ENCODE results near the gene DCTN4. TPM values are rescaled to one million over a fixed set of nuclear protein-coding genes. Genes with fewer than 3 reads are reported as not detected.

Gene DCTN4
- total RNA-seq, 1 experiment from 2014 or later = 43.9 TPM

DNA sequence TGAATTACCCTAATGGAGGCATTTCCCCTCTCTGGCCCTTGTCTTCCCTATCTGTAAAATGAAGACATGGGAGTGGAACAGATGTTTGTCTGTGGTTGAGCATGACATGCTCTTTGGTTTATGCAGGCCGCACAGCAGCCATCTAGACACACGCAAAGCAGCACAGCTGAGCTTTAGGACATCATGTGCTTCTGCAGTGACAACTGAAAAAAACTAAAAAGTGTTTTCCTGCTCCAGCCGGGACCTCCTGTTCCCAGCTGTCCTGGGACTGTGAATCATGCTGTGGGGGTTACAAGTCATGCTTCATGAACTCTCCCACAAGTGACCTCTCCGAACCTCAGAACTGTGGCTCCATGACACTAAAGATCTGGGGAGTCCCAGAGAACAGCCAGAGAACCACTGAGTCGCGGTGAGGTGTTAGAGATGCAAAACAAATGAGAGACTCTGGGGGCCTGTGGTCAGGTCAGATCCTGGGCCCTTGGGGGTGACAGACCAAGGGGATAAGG lies 21.4 kb upstream of the DCTN4 start (continued):
- TF ChIP-seq, protein P1, sequence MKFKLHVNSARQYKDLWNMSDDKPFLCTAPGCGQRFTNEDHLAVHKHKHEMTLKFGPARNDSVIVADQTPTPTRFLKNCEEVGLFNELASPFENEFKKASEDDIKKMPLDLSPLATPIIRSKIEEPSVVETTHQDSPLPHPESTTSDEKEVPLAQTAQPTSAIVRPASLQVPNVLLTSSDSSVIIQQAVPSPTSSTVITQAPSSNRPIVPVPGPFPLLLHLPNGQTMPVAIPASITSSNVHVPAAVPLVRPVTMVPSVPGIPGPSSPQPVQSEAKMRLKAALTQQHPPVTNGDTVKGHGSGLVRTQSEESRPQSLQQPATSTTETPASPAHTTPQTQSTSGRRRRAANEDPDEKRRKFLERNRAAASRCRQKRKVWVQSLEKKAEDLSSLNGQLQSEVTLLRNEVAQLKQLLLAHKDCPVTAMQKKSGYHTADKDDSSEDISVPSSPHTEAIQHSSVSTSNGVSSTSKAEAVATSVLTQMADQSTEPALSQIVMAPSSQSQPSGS (CRISPR knock-in tag; IDR thresholded peaks at IDR 0.05; ENCODE audit: borderline replicate concordance, low read depth) = no peak
- TF ChIP-seq, protein P2, sequence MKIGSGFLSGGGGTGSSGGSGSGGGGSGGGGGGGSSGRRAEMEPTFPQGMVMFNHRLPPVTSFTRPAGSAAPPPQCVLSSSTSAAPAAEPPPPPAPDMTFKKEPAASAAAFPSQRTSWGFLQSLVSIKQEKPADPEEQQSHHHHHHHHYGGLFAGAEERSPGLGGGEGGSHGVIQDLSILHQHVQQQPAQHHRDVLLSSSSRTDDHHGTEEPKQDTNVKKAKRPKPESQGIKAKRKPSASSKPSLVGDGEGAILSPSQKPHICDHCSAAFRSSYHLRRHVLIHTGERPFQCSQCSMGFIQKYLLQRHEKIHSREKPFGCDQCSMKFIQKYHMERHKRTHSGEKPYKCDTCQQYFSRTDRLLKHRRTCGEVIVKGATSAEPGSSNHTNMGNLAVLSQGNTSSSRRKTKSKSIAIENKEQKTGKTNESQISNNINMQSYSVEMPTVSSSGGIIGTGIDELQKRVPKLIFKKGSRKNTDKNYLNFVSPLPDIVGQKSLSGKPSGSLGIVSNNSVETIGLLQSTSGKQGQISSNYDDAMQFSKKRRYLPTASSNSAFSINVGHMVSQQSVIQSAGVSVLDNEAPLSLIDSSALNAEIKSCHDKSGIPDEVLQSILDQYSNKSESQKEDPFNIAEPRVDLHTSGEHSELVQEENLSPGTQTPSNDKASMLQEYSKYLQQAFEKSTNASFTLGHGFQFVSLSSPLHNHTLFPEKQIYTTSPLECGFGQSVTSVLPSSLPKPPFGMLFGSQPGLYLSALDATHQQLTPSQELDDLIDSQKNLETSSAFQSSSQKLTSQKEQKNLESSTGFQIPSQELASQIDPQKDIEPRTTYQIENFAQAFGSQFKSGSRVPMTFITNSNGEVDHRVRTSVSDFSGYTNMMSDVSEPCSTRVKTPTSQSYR (CRISPR knock-in tag; IDR thresholded peaks at IDR 0.05) = no peak
- TF ChIP-seq FOXP1 (CRISPR knock-in tag; IDR thresholded peaks at IDR 0.05; ENCODE audit: borderline replicate concordance) = no peak

DNA sequence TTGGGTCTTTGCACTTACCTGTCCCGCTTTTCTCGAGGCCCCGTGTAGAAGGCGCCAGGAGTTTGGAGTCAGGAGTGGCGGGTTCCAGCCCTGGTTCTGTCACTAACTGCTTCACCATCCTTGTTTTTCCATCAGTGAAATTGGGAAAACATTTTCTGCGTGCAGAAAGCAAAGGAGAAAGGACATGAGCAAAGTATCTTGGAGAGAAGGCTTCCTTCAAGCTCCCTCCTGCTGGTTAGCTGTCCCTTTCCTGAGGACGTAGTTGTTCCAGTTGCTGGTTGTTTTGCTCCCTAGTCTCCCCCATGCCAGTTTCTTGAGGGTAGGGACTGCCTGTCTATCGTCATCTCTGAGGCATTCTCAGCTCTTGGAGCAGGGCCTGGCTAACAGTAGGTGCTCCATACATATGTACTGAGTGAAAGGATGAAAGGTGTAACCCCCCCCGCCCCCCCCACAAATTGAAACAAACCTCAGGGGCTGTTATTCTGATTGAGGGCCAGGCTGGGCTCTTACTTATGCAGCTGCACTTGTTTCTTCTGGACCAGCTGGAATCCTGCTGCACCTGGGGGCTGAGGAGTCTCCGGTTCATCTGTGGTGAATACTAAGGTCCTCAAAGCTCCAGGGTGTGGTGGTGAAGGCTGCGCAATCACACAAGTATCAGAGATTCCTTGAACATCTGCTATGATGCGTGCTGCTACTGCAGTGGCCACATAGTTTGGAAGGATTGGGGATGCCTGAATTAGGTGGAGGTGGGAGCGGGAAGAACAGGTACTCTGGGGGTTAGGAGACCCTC lies 20.8 kb upstream of the DCTN4 start:
- H3K4me3 Mint-ChIP-seq = peak overlapping the region; percentile 97
- ATAC-seq = no peak
- no peaks in the 10 kb centered on the region for H3K9me3 Mint-ChIP-seq
- no peak for DNase-seq (ENCODE audit: low spot score)
- H3K27me3 Mint-ChIP-seq (ENCODE audit: low read depth) = peaks cover 18% of the 10 kb centered on the region
- ChIA-PET POLR2A (interaction anchor here (1.1 to 3.1 kb wide), 3 partner anchors 68 to 118 kb away, joined by 3 to 22 read pairs (median 4); partner anchors contain the start of gene RBM22), CTCF (interaction anchor here (0.6 to 2.7 kb wide), 16 partner anchors 10 to 757 kb away, joined by 3 to 29 read pairs (median 8); partner anchors contain the start of genes DCTN4, MYOZ3 and RBM22)
- TF ChIP-seq RORB (CRISPR knock-in tag; IDR thresholded peaks at IDR 0.05) = no peak
- TF ChIP-seq, protein P3, sequence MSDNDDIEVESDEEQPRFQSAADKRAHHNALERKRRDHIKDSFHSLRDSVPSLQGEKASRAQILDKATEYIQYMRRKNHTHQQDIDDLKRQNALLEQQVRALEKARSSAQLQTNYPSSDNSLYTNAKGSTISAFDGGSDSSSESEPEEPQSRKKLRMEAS (CRISPR knock-in tag; IDR thresholded peaks at IDR 0.05) = 0 out of 2 replicates have a peak, but pooled peaks have one; percentile 5
- TF ChIP-seq, protein P4, sequence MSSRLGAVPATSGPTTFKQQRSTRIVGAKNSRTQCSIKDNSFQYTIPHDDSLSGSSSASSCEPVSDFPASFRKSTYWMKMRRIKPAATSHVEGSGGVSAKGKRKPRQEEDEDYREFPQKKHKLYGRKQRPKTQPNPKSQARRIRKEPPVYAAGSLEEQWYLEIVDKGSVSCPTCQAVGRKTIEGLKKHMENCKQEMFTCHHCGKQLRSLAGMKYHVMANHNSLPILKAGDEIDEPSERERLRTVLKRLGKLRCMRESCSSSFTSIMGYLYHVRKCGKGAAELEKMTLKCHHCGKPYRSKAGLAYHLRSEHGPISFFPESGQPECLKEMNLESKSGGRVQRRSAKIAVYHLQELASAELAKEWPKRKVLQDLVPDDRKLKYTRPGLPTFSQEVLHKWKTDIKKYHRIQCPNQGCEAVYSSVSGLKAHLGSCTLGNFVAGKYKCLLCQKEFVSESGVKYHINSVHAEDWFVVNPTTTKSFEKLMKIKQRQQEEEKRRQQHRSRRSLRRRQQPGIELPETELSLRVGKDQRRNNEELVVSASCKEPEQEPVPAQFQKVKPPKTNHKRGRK (CRISPR knock-in tag; IDR thresholded peaks at IDR 0.05; ENCODE audit: borderline replicate concordance) = no peak
- peak overlapping the region; percentile 72; the same call in 1 of the 2 replicates for H3K27ac Mint-ChIP-seq
- peaks cover 57% of the 10 kb centered on the region for H3K4me1 Mint-ChIP-seq
- no peaks in the 10 kb centered on the region for H3K36me3 Mint-ChIP-seq

DNA sequence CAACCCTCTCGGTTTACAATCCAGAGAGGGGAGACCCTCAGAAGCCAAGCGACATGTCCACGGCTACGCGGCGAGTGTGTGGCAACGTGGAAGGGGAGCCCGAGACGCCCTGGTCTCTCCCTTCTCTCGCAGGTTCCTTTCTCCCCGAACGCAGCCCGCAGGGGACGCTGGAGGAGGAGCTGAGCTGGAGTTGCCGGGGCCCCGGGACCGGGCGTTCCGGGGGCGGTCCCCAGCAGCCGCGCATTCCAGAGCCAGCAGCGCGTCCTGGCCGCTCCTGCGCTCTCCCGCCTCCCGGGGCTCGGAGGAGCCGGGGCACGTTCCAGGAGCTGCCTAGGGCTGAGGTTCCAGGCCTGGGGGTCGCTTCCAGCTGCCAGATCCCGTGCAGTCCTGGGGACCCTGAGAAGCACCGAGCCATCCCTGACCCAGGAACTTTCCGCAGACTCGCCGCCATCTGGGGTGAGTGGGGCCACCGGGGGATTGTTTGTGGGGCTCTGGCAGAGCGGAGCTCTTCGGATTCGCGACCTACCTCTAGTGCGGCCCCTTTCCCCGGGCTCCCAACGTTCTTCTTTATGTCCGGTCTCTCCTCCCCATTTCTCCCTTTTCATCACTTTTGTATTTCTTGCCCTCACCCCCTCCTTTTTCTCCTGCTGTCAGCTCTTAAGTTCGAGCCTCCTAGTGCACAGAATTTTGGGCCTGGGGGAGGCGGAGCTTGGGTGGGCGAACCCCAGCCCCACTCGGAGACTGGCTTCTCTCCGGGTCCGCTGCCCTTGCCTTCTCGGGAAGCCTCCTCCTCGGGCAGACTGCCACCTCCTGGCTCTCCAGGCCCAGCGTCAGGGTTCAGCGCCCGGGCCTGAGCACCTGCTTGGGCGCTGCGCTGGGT lies 19.9 kb upstream of the DCTN4 start, which contains the start of gene SMIM3:
Gene SMIM3, plus strand, starts transcription at position 241 of the 880 bp plus-strand sequence. CDS start 16,684 bp downstream, outside the sequence.
- H3K9me3 Mint-ChIP-seq = no peaks in the 10 kb centered on the region
- no peaks in the 10 kb centered on the region for H3K36me3 Mint-ChIP-seq
- H3K4me3 Mint-ChIP-seq = peak within 1 kb of the TSS; percentile 97
- ChIA-PET CTCF (interaction anchor here (0.6 to 2.7 kb wide), 26 partner anchors 8 to 756 kb away, joined by 3 to 29 read pairs (median 4); partner anchors contain the start of genes DCTN4, MYOZ3 and RBM22), POLR2A (interaction anchor here (0.8 to 3.1 kb wide), 6 partner anchors 8 to 126 kb away, joined by 3 to 22 read pairs (median 4); partner anchors contain the start of genes DCTN4, RBM22 and ZNF300)
- H3K27ac Mint-ChIP-seq = peak within 1 kb of the TSS; percentile 95
- DNase-seq (ENCODE audit: low spot score) (peak; percentile 88), ATAC-seq (peak; percentile 86)
- peaks cover 49% of the 10 kb centered on the region for H3K4me1 Mint-ChIP-seq
- H3K27me3 Mint-ChIP-seq (ENCODE audit: low read depth) = peaks cover 18% of the 10 kb centered on the region
- TF ChIP-seq, protein P5, sequence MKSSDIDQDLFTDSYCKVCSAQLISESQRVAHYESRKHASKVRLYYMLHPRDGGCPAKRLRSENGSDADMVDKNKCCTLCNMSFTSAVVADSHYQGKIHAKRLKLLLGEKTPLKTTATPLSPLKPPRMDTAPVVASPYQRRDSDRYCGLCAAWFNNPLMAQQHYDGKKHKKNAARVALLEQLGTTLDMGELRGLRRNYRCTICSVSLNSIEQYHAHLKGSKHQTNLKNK (CRISPR knock-in tag; IDR thresholded peaks at IDR 0.05) = no peak
- TF ChIP-seq SP1 (CRISPR knock-in tag; conservative IDR thresholded peaks at IDR 0.05) (peak; percentile 62), FOXK1 (CRISPR knock-in tag; IDR thresholded peaks at IDR 0.05) (0 out of 2 replicates have a peak, but pooled peaks have one; percentile 15), ATF1 (CRISPR knock-in tag; IDR thresholded peaks at IDR 0.05) (0 out of 2 replicates have a peak, but pooled peaks have one; percentile 21), ZNF121 (CRISPR knock-in tag; IDR thresholded peaks at IDR 0.05) (0 out of 2 replicates have a peak, but pooled peaks have one; percentile 6)
- TF ChIP-seq, protein P6, sequence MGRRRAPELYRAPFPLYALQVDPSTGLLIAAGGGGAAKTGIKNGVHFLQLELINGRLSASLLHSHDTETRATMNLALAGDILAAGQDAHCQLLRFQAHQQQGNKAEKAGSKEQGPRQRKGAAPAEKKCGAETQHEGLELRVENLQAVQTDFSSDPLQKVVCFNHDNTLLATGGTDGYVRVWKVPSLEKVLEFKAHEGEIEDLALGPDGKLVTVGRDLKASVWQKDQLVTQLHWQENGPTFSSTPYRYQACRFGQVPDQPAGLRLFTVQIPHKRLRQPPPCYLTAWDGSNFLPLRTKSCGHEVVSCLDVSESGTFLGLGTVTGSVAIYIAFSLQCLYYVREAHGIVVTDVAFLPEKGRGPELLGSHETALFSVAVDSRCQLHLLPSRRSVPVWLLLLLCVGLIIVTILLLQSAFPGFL (CRISPR knock-in tag; IDR thresholded peaks at IDR 0.05; ENCODE audit: borderline replicate concordance) = peak; percentile 37; the same call in 1 of the 2 replicates
- TF ChIP-seq, protein P7, sequence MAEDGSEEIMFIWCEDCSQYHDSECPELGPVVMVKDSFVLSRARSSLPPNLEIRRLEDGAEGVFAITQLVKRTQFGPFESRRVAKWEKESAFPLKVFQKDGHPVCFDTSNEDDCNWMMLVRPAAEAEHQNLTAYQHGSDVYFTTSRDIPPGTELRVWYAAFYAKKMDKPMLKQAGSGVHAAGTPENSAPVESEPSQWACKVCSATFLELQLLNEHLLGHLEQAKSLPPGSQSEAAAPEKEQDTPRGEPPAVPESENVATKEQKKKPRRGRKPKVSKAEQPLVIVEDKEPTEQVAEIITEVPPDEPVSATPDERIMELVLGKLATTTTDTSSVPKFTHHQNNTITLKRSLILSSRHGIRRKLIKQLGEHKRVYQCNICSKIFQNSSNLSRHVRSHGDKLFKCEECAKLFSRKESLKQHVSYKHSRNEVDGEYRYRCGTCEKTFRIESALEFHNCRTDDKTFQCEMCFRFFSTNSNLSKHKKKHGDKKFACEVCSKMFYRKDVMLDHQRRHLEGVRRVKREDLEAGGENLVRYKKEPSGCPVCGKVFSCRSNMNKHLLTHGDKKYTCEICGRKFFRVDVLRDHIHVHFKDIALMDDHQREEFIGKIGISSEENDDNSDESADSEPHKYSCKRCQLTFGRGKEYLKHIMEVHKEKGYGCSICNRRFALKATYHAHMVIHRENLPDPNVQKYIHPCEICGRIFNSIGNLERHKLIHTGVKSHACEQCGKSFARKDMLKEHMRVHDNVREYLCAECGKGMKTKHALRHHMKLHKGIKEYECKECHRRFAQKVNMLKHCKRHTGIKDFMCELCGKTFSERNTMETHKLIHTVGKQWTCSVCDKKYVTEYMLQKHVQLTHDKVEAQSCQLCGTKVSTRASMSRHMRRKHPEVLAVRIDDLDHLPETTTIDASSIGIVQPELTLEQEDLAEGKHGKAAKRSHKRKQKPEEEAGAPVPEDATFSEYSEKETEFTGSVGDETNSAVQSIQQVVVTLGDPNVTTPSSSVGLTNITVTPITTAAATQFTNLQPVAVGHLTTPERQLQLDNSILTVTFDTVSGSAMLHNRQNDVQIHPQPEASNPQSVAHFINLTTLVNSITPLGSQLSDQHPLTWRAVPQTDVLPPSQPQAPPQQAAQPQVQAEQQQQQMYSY (CRISPR knock-in tag; IDR thresholded peaks at IDR 0.05) = no peak
- TF ChIP-seq, protein P8, sequence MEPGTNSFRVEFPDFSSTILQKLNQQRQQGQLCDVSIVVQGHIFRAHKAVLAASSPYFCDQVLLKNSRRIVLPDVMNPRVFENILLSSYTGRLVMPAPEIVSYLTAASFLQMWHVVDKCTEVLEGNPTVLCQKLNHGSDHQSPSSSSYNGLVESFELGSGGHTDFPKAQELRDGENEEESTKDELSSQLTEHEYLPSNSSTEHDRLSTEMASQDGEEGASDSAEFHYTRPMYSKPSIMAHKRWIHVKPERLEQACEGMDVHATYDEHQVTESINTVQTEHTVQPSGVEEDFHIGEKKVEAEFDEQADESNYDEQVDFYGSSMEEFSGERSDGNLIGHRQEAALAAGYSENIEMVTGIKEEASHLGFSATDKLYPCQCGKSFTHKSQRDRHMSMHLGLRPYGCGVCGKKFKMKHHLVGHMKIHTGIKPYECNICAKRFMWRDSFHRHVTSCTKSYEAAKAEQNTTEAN (CRISPR knock-in tag; IDR thresholded peaks at IDR 0.05) = 0 out of 2 replicates have a peak, but pooled peaks have one; percentile 41

Measured in WTC11 (cell line).